Calu3 (cell line): ENCODE measurements around the gene RNF150. TPM values are rescaled to one million over a fixed set of nuclear protein-coding genes. Genes with fewer than 3 reads are reported as not detected.

Experiments used
- BruUV-seq: library from RNA; stranded (reverse); fragments of 400-500 nt; replicated peaks from 2 replicates; lab custom pipeline; 2021; lab: Mats Ljungman, UMichigan
- CTCF ChIA-PET: fragments of 300-600 bp; sonication (Branson Sonifier 250); formaldehyde crosslinking; loops from one replicate; lab custom pipeline; 2022; ENCODE audit warnings: antibody characterized with exemption; lab: Charles Lee
- DNase-seq: peaks from one replicate; pipeline ENCODE4 v3.0.0; 2022
- H3K27ac Mint-ChIP-seq: one replicate; pipeline ENCODE4 v1.8.0; 2022; ENCODE audit warnings: mixed read lengths; ENCODE audit not compliant: unreplicated experiment
- H3K27me3 Mint-ChIP-seq: one replicate; pipeline ENCODE4 v1.8.0; 2022; ENCODE audit warnings: mixed read lengths; ENCODE audit not compliant: unreplicated experiment
- H3K36me3 Mint-ChIP-seq: one replicate; pipeline ENCODE4 v1.8.0; 2022; ENCODE audit warnings: mild to moderate bottlenecking, moderate library complexity, mixed read lengths; ENCODE audit not compliant: insufficient read depth, unreplicated experiment
- H3K4me1 Mint-ChIP-seq: one replicate; pipeline ENCODE4 v1.8.0; 2022; ENCODE audit warnings: mild to moderate bottlenecking, low read depth, mixed read lengths; ENCODE audit not compliant: unreplicated experiment
- H3K4me3 Mint-ChIP-seq: one replicate; pipeline ENCODE4 v1.8.0; 2022; ENCODE audit warnings: mild to moderate bottlenecking, low read depth, moderate library complexity, mixed read lengths; ENCODE audit not compliant: unreplicated experiment
- H3K9me3 Mint-ChIP-seq: one replicate; pipeline ENCODE4 v1.8.0; 2022; ENCODE audit warnings: low read depth, mixed read lengths; ENCODE audit not compliant: unreplicated experiment
- CTCF ChIP-seq: fragments of 200-600 bp; IDR thresholded peaks from one replicate; pipeline ENCODE4 v1.8.0; 2022; ENCODE audit warnings: antibody characterized with exemption; ENCODE audit not compliant: unreplicated experiment
- intact Hi-C: fragments of 100-400 bp; cut with micrococcal nuclease; formaldehyde crosslinking; loops from one replicate; pipeline ENCODE4 v1.10.0; 2022; ENCODE audit not compliant: unreplicated experiment
- total RNA-seq: library from RNA; stranded (reverse); gene quantifications from 2 replicates; pipeline ENCODE4 v1.2.3, GENCODE V29; 2022

The RNF150 gene
- total RNA-seq, 1 experiment from 2014 or later, result 0.14 TPM

GRCh38 chr4:141078871-141079270 lies 54.4 kb downstream of the RNF150 start:
- no peak for TF ChIP-seq CTCF
- BruUV-seq, result no TSS peak
- Mint-ChIP-seq H3K27me3 (peaks cover 8% of the 10 kb centered on the region), H3K36me3 (no peaks in the 10 kb centered on the region), H3K4me3 (no peak overlapping the region), H3K27ac (no peak overlapping the region), H3K4me1 (no peaks in the 10 kb centered on the region), H3K9me3 (no peaks in the 10 kb centered on the region)
- CTCF ChIA-PET, result no interaction called here
- DNase-seq, result no peak
- intact Hi-C loops, result no loop called here

- no peaks in the 10 kb centered on the region for H3K36me3 Mint-ChIP-seq
- DNase-seq, result no peak
- no peaks in the 10 kb centered on the region for H3K4me1 Mint-ChIP-seq
- no peaks in the 10 kb centered on the region for H3K9me3 Mint-ChIP-seq
- peaks cover 10% of the 10 kb centered on the region for H3K27me3 Mint-ChIP-seq
- intact Hi-C loops, result no loop called here
- CTCF ChIA-PET, result no interaction called here
- BruUV-seq, result no TSS peak
- no peak overlapping the region for H3K27ac Mint-ChIP-seq
- TF ChIP-seq CTCF, result no peak
- no peak overlapping the region for H3K4me3 Mint-ChIP-seq
Observed at GRCh38 chr4:141077611-141078225, 55.6 kb downstream of the RNF150 start.

GRCh38 chr4:141075553-141075952 lies 57.7 kb downstream of the RNF150 start:
- H3K4me3 Mint-ChIP-seq, result no peak overlapping the region
- H3K36me3 Mint-ChIP-seq, result no peaks in the 10 kb centered on the region
- intact Hi-C loops, result no loop called here
- CTCF ChIA-PET, result no interaction called here
- peaks cover 10% of the 10 kb centered on the region for H3K27me3 Mint-ChIP-seq
- DNase-seq, result no peak
- no TSS peak for BruUV-seq
- no peak overlapping the region for H3K27ac Mint-ChIP-seq
- no peaks in the 10 kb centered on the region for H3K4me1 Mint-ChIP-seq
- no peaks in the 10 kb centered on the region for H3K9me3 Mint-ChIP-seq
- no peak for TF ChIP-seq CTCF

- H3K4me1 Mint-ChIP-seq, result no peaks in the 10 kb centered on the region
- no peaks in the 10 kb centered on the region for H3K36me3 Mint-ChIP-seq
- H3K27me3 Mint-ChIP-seq, result peaks cover 10% of the 10 kb centered on the region
- CTCF ChIA-PET, result no interaction called here
- no TSS peak for BruUV-seq
- H3K9me3 Mint-ChIP-seq, result no peaks in the 10 kb centered on the region
- no peak for TF ChIP-seq CTCF
- no peak for DNase-seq
- intact Hi-C loops, result no loop called here
- no peak overlapping the region for H3K4me3 Mint-ChIP-seq
- H3K27ac Mint-ChIP-seq, result no peak overlapping the region
Observed at GRCh38 chr4:141074098-141074878, 59.0 kb downstream of the RNF150 start.
